ENCODE measurements around the gene TSPEAR. TPM values are rescaled to one million over a fixed set of nuclear protein-coding genes. Genes with fewer than 3 reads are reported as not detected.

The TSPEAR gene
- total RNA-seq, 4 donors from 2014 or later: under 0.01 to 0.23 TPM; not detected in 2

- Histone ChIP-seq H3K4me1 (no peaks in the 10 kb centered on the region), H3K27me3 (peaks cover 0 to 26% (median 0%) of the 10 kb centered on the region in 4 donors), H3K4me3 (no peak within 1 kb of the TSS), H3K36me3 (no peaks in the 10 kb centered on the region), H3K9me3 (no peaks in the 10 kb centered on the region), H3K27ac (replicated peaks in 1 of 4) (no peak within 1 kb of the TSS)
- DNase-seq (ENCODE audit: extremely low spot score): no peak
- WGBS: 77% methylated on average over 10 of the region's 23 CpGs
- intact Hi-C loops (cut with DNase I): no loop called here
- no peak for TF ChIP-seq POLR2AphosphoS5 (IDR thresholded peaks at IDR 0.05)
- no peak for TF ChIP-seq CTCF (IDR thresholded peaks at IDR 0.05)
- no peak for TF ChIP-seq POLR2A (IDR thresholded peaks at IDR 0.05; ENCODE audit: low read depth)
- no peak for TF ChIP-seq EP300 (IDR thresholded peaks at IDR 0.05)
Observed at GRCh38 chr21:44681861-44682579, 29.4 kb downstream of the TSPEAR start, which contains the start of gene KRTAP12-1. Gene KRTAP12-1 (minus strand): TSS chr21:44682163. CDS start chr21:44682123, 40 bp downstream.

GRCh38 chr21:44681152-44681551, 30.2 kb downstream of the TSPEAR start:
- DNase-seq (ENCODE audit: extremely low spot score): no peak
- Histone ChIP-seq H3K27me3 (peaks cover 0 to 17% (median 0%) of the 10 kb centered on the region in 4 donors), H3K27ac (replicated peaks in 1 of 4) (no peak overlapping the region), H3K36me3 (no peaks in the 10 kb centered on the region), H3K4me1 (no peaks in the 10 kb centered on the region), H3K9me3 (no peaks in the 10 kb centered on the region), H3K4me3 (no peak overlapping the region)
- intact Hi-C loops (cut with DNase I): no loop called here
- no peak for TF ChIP-seq POLR2AphosphoS5 (IDR thresholded peaks at IDR 0.05)
- TF ChIP-seq POLR2A (IDR thresholded peaks at IDR 0.05; ENCODE audit: low read depth): no peak
- TF ChIP-seq CTCF (IDR thresholded peaks at IDR 0.05): no peak
- TF ChIP-seq EP300 (IDR thresholded peaks at IDR 0.05): no peak
- WGBS: 81% methylated on average over 11 of the region's 11 CpGs

- no peaks in the 10 kb centered on the region for H3K4me1 ChIP-seq
- no peak for TF ChIP-seq POLR2AphosphoS5 (IDR thresholded peaks at IDR 0.05)
- no peak for TF ChIP-seq EP300 (IDR thresholded peaks at IDR 0.05)
- TF ChIP-seq CTCF (IDR thresholded peaks at IDR 0.05): no peak
- TF ChIP-seq POLR2A (IDR thresholded peaks at IDR 0.05; ENCODE audit: low read depth): no peak
- H3K27me3 ChIP-seq: peaks cover 0 to 7% (median 0%) of the 10 kb centered on the region in 4 donors
- no peak overlapping the region for H3K27ac ChIP-seq (replicated peaks in 1 of 4)
- H3K36me3 ChIP-seq: no peaks in the 10 kb centered on the region
- DNase-seq (ENCODE audit: extremely low spot score): peak; percentile 45
- intact Hi-C loops (cut with DNase I): no loop called here
- no peak overlapping the region for H3K4me3 ChIP-seq
- 98% methylated on average over 13 of the region's 13 CpGs for WGBS
- peaks cover 0 to 10% (median 4%) of the 10 kb centered on the region in 4 donors for H3K9me3 ChIP-seq
Observed at GRCh38 chr21:44677881-44678280, 33.5 kb downstream of the TSPEAR start.

- no peak for DNase-seq (ENCODE audit: extremely low spot score)
- TF ChIP-seq POLR2AphosphoS5 (IDR thresholded peaks at IDR 0.05): no peak
- no peak for TF ChIP-seq CTCF (IDR thresholded peaks at IDR 0.05)
- no peak for TF ChIP-seq EP300 (IDR thresholded peaks at IDR 0.05)
- TF ChIP-seq POLR2A (IDR thresholded peaks at IDR 0.05; ENCODE audit: low read depth): no peak
- H3K9me3 ChIP-seq: peaks cover 0 to 34% (median 28%) of the 10 kb centered on the region in 4 donors
- H3K4me1 ChIP-seq: no peaks in the 10 kb centered on the region
- intact Hi-C loops (cut with DNase I): no loop called here
- H3K27me3 ChIP-seq: peaks cover 0 to 27% (median 0%) of the 10 kb centered on the region in 4 donors
- no peaks in the 10 kb centered on the region for H3K36me3 ChIP-seq
- no peak overlapping the region for H3K4me3 ChIP-seq
- WGBS: 100% methylated on average over 1 of the region's 1 CpG
- H3K27ac ChIP-seq (replicated peaks in 1 of 4): no peak overlapping the region
Observed at GRCh38 chr21:44671911-44672310, 39.5 kb downstream of the TSPEAR start.
